OCI-LY3 (cell line): Measurements from ENCODE around the gene CD8B.

Experiments
- CTCF ChIP-seq: fragments of 200-600, 300-600 bp; sonication (generic); IDR thresholded peaks from 2 replicates; pipeline ENCODE4 v1.5.1; 2014; ENCODE audit warnings: antibody characterized with exemption, low read length, low read depth
- EZH2phosphoT487 ChIP-seq: fragments of 200-600 bp; shearing (Covaris generic); IDR thresholded peaks from 2 replicates; pipeline ENCODE4 v1.6.1; 2018; ENCODE audit warnings: antibody characterized with exemption, mixed run types, low read depth

GRCh38 chr2:86818114-86818801 lies 43.4 kb downstream of the CD8B start:
- TF ChIP-seq CTCF (no peak), EZH2phosphoT487 (no peak)
